Psoas muscle (tissue), 8 donors: ENCODE measurements around the gene KLHDC10. TPM values are rescaled to one million over a fixed set of nuclear protein-coding genes. Genes with fewer than 3 reads are reported as not detected.

ENCODE experiments used
- ATAC-seq, 4 donors: fragments of 200-7000 bp; cut with Tn5 transposase; one replicate each; pipeline ENCODE4 v1.9.1; 2020; ENCODE audit warnings: moderate library complexity in 3 of 4, mild to moderate bottlenecking in 2 of 4
- DNase-seq, 2 donors: peaks; one replicate each; pipeline ENCODE4 v3.0.0-alpha.2; 2020
- H3K27ac ChIP-seq: fragments of 200-600 bp; one replicate; pipeline ENCODE4 v1.8.0; 2022
- H3K27me3 ChIP-seq, 3 donors: fragments of 200-600 bp in 1 of 3; one replicate each; pipeline versions ENCODE4 v1.6.1 to v1.8.0; 2013 to 2022; ENCODE audit warnings: low read length in 2 of 3, mild to moderate bottlenecking in 2 of 3, moderate library complexity in 1 of 3; ENCODE audit not compliant: insufficient read depth in 3 of 3
- H3K36me3 ChIP-seq, 2 donors: fragments of 200-600 bp in 1 of 2; one replicate each; pipeline versions ENCODE4 v1.6.1 to v1.8.0; 2013 to 2022; ENCODE audit warnings: low read depth in 1 of 2, mild to moderate bottlenecking in 1 of 2, moderate library complexity in 1 of 2; ENCODE audit not compliant: insufficient read depth in 1 of 2
- H3K4me1 ChIP-seq: fragments of 200-600 bp; one replicate; pipeline ENCODE4 v1.8.0; 2022
- H3K4me3 ChIP-seq: fragments of 200-600 bp; one replicate; pipeline ENCODE4 v1.8.0; 2022; ENCODE audit warnings: mild to moderate bottlenecking
- H3K9me3 ChIP-seq: fragments of 200-600 bp; one replicate; pipeline ENCODE4 v1.8.0; 2022
- WGBS, 3 donors: extraction: QIAGEN DNeasy Blood & Tissue Kit; methylation state at CpG; one replicate each; pipeline versions ENCODE4 v1.1.6 to v1.1.7; 2013; 5-methylcytosine and 5-hydroxymethylcytosine counted together
- intact Hi-C, 2 donors: fragments of 100-400 bp; cut with DNase I; formaldehyde crosslinking; loops; one replicate each; pipeline versions ENCODE4 v1.11.0 to v1.14.2; 2022
- polyA plus RNA-seq, 3 donors: library from polyadenylated mRNA; stranded (reverse); fragments of 200-250 nt; gene quantifications; one replicate each; pipeline ENCODE4 v1.2.3, GENCODE V29; 2013
- total RNA-seq, 4 donors: library from RNA; stranded (reverse); fragmentation: NEBNext Ultra II Directional in 2 of 4; extraction: Animal tissue kit (Norgen Biotek cat#: 25700) in 2 of 4; gene quantifications; one replicate each; pipeline versions ENCODE4 v1.2.1 to v1.2.4, GENCODE V29; 2021 to 2023
- TF ChIP-seq, protein P1 (sequence below): fragments of 200-600 bp; IDR thresholded peaks from one replicate; pipeline ENCODE4 v1.8.0; 2022; ENCODE audit warnings: antibody characterized with exemption
- donor health status: healthy with polysubstance abuse.
- donor health status: DM: no; HTN: no; CAD: no; lungs with moderate emphysema.
- donor health status: Bipolar disorder and iron deficiency.
- donor health status: healthy.
- donor health status: DM: yes; HTN: yes; CAD: no.
- donor health status: DM: no; HTN: no; CAD: no.
- donor health status: DM: no; HTN: no; CAD: no.
- donor health status: DM: yes; HTN: yes; CAD: no.

Gene KLHDC10
- total and polyA plus RNA-seq, 7 donors, result 17.6 to 49.6 (median 33.8) TPM

DNA sequence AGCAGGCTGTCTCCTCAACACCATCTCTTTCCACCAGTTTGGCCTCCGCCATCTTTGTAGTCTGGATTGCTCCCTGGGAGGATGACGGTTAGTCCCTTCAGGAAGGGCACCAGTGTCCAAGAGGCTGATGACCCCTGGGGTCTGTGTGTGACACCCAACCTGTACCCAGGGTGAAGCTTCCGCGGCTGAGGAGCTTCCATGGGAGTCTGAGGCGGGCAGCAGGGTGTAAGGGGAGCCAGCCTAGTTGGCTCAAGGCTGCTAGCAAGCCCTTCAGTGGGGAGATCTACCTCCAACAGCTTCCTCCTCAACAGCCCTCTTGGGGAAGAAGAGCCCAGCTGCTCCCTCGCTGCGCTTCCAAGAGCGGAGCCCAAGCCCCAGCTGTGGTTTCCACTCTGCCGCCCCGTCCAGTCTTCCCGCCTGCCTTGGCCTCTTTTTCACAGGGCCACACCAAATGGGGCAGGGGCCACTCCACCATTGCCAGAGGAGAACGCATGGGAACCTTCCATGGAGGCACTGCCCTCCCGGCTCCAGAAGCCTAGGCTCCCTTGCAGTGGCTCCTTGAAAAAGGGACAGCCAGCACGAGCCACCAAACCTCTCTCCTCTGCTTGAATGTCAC is 77.5 kb downstream of the KLHDC10 start:
- intact Hi-C loops, result no loop called here
- WGBS, 3 donors, result 86 to 91% (median 86%) methylated on average over 14 of the region's 14 CpGs
- no peaks in the 10 kb centered on the region for H3K9me3 ChIP-seq
- no peak overlapping the region for H3K4me3 ChIP-seq
- H3K27ac ChIP-seq, result no peak overlapping the region
- DNase-seq (no peak), ATAC-seq (no peak)
- H3K27me3 ChIP-seq, result no peaks in the 10 kb centered on the region
- H3K4me1 ChIP-seq, result no peaks in the 10 kb centered on the region
- TF ChIP-seq, protein P1, sequence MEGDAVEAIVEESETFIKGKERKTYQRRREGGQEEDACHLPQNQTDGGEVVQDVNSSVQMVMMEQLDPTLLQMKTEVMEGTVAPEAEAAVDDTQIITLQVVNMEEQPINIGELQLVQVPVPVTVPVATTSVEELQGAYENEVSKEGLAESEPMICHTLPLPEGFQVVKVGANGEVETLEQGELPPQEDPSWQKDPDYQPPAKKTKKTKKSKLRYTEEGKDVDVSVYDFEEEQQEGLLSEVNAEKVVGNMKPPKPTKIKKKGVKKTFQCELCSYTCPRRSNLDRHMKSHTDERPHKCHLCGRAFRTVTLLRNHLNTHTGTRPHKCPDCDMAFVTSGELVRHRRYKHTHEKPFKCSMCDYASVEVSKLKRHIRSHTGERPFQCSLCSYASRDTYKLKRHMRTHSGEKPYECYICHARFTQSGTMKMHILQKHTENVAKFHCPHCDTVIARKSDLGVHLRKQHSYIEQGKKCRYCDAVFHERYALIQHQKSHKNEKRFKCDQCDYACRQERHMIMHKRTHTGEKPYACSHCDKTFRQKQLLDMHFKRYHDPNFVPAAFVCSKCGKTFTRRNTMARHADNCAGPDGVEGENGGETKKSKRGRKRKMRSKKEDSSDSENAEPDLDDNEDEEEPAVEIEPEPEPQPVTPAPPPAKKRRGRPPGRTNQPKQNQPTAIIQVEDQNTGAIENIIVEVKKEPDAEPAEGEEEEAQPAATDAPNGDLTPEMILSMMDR, result no peak
- H3K36me3 ChIP-seq, result no peaks in the 10 kb centered on the region

DNA sequence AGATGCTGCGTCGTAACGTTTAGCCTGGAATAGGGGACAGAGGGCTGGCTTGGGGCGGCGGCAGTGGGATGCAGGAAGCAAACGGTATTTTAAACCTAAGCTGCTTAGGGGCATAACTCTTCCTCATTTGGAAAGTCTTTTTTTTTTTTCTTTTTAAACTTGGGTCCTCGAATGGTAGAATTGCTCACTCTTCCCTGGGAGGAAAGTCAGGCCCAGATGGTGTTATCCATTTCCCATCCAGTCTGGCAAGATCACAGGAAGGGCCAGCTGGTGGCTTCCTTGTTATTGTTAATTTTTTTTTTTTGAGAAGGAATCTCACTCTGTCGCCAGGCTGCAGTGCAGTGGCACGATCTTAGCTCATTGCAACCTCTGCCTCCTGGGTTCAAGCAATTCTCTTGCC is 78.2 kb downstream of the KLHDC10 start:
- H3K4me3 ChIP-seq, result no peak overlapping the region
- intact Hi-C loops, result no loop called here

DNA sequence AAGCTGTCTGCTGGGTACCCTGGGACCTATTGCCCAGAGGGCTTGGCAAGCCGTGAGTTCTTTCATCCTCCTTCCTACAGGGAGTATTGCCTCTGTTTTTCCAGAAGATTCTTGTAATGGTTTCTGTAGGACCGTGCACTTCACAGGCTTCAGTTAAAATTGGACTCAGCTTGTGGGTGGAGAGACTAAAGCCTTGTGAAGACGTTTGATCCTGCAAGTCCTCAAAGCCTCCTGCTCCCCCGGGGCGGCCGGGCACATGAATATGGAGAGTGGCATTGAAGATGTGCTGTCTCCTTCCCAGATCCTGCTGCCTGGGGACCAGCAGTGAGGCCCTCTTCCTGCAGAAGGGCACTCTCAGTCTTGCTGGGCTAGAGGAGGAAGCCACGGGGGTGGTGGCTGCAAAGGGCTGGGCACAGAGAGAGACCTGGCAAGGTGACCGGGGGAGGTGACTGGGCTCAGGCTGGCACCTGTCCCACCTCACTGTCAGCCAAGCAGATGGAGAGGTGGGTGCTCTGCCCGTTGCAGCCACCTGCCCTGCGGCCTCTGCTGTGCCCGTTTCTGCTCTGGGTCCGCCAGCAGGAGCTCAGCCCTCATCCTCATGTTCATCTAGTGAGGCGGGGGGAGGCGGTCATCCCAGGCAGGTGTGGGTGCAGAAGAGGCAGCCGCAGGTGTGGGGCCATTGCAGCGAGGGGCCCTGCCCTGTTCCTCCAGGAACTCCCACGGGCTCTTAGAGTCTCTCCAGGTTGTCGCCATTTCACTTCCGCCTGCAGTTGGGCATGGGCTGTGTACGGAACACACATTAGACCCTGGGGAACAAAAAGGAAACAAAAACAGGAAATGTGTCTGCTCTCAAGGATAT is 79.2 kb downstream of the KLHDC10 start:
- intact Hi-C loops, result no loop called here
- WGBS, 3 donors, result 49 to 61% (median 51%) methylated on average over 19 to 20 of the region's 20 CpGs

More for the DNA sequence above, 78.2 kb downstream of the KLHDC10 start:
- Histone ChIP-seq H3K27me3 (no peaks in the 10 kb centered on the region), H3K36me3 (no peaks in the 10 kb centered on the region), H3K27ac (no peak overlapping the region), H3K4me1 (no peaks in the 10 kb centered on the region), H3K9me3 (no peaks in the 10 kb centered on the region)
- DNase-seq, result no peak
- whole genome bisulfite sequencing, 3 donors, result 52 to 61% (median 52%) methylated on average over 9 of the region's 9 CpGs
- no peak for ATAC-seq
- TF ChIP-seq, protein P1, result no peak

DNA sequence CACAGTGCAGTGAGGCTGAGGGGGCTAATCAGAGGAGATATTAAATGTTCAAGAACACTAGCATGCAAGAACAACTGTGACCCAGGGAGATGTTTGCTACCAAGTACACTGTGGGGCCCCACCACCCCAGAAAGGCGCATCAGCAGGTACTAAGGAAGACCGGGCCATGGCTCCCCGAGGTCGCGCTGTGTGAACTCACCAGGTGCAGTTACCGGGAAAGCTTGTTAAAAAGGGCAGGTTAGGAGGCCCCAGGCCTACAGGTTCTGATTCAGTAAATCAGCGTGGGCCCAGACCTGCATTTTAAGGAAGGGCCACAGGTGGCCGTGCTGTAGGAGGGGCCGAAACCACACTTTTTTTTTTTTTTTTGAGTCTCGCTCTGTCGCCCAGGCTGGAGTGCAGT is 80.3 kb downstream of the KLHDC10 start:
- DNase-seq (no peak), ATAC-seq (no peak)
- Histone ChIP-seq H3K36me3 (no peaks in the 10 kb centered on the region), H3K9me3 (no peaks in the 10 kb centered on the region), H3K4me3 (no peak overlapping the region), H3K27me3 (no peaks in the 10 kb centered on the region), H3K4me1 (peaks cover 5% of the 10 kb centered on the region), H3K27ac (no peak overlapping the region)
- TF ChIP-seq, protein P1, result no peak
- intact Hi-C loops, result no loop called here
- 95 to 98% (median 95%) methylated on average over 11 of the region's 11 CpGs for WGBS, 3 donors

More for the DNA sequence above, 79.2 kb downstream of the KLHDC10 start:
- no peak overlapping the region for H3K4me3 ChIP-seq
- H3K36me3 ChIP-seq, result no peaks in the 10 kb centered on the region
- no peaks in the 10 kb centered on the region for H3K9me3 ChIP-seq
- no peak for DNase-seq
- H3K4me1 ChIP-seq, result no peaks in the 10 kb centered on the region
- TF ChIP-seq, protein P1, result no peak
- H3K27ac ChIP-seq, result no peak overlapping the region
- no peak for ATAC-seq
- H3K27me3 ChIP-seq, result no peaks in the 10 kb centered on the region
